ENCODE measurements around the gene CALN1.
"Not testable (repeated sequence)": the region's sequence is repeated elsewhere in the genome, so short reads cannot be mapped to it uniquely, and the experiment has no call there.

Gene CALN1

GRCh38 chr7:72078856-72079255, 333.3 kb downstream of the CALN1 start:
- Histone ChIP-seq H3K9ac (no peak overlapping the region), H3K9me3 (replicated peaks in 1 of 11) (peaks cover 0 to 15% (median 0%) of the 10 kb centered on the region in 11 experiments; a peak in 5 of 22 replicates), H3K36me3 (no peaks in the 10 kb centered on the region), H4K20me1 (no peaks in the 10 kb centered on the region), H3K4me2 (no peak overlapping the region), H3K4me3 (no peak overlapping the region), H3K27ac (no peak overlapping the region), H3K27me3 (no peaks in the 10 kb centered on the region), H3K4me1 (peaks cover 11 to 28% (median 16%) of the 10 kb centered on the region in 10 experiments; a peak in 19 of 20 replicates)
- no peak for TF ChIP-seq Cebpa-rat (IDR thresholded peaks at IDR 0.05)

- Histone ChIP-seq H3K4me1 (peaks cover 14 to 28% (median 17%) of the 10 kb centered on the region in 10 experiments; a peak in 19 of 20 replicates), H3K27me3 (no peaks in the 10 kb centered on the region), H3K9me3 (replicated peaks in 1 of 11) (peaks cover 0 to 15% (median 0%) of the 10 kb centered on the region in 11 experiments; a peak in 5 of 22 replicates), H3K4me3 (no peak overlapping the region), H3K36me3 (no peaks in the 10 kb centered on the region), H4K20me1 (no peaks in the 10 kb centered on the region), H3K27ac (no peak overlapping the region), H3K9ac (no peak overlapping the region), H3K4me2 (no peak overlapping the region)
- TF ChIP-seq Cebpa-rat (IDR thresholded peaks at IDR 0.05), result no peak
These were observed 333.8 kb downstream of the CALN1 start for GRCh38 chr7:72078301-72078700.

DNA sequence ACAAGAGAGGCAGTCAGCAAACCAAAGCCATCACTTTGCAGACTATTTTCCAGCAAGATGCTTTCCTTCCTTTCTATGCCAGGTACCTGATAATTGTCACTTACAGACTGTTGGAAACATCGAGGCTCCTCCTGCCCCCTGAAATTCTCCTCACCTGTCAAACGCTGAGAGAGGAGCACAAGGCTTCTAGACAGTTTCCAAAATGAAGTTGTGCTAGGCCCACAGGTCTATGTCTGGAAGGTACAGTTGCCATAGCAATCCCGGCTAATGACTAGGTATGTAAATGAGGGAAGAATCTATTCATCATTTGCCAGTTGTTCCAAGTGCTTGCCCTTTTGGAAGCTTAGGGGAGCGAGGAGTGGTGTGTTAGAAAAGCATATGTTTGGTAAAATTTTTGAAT, 334.4 kb downstream of the CALN1 start:
- Histone ChIP-seq H3K4me2 (no peak overlapping the region), H3K36me3 (no peaks in the 10 kb centered on the region), H3K27me3 (no peaks in the 10 kb centered on the region), H4K20me1 (no peaks in the 10 kb centered on the region), H3K27ac (no peak overlapping the region), H3K4me1 (peaks cover 14 to 28% (median 19%) of the 10 kb centered on the region in 10 experiments; a peak in 19 of 20 replicates), H3K9me3 (replicated peaks in 1 of 11) (peaks cover 0 to 15% (median 0%) of the 10 kb centered on the region in 11 experiments; a peak in 5 of 22 replicates), H3K4me3 (no peak overlapping the region), H3K9ac (no peak overlapping the region)
- no peak for TF ChIP-seq Cebpa-rat (IDR thresholded peaks at IDR 0.05)

- H3K4me2 ChIP-seq, result peak overlapping the region in 2 of 11 experiments; percentile 25 to 28; a peak in 2 of 22 replicates
- no peak for TF ChIP-seq Cebpa-rat (IDR thresholded peaks at IDR 0.05)
These were observed 339.2 kb downstream of the CALN1 start for GRCh38 chr7:72072901-72073300.

DNA sequence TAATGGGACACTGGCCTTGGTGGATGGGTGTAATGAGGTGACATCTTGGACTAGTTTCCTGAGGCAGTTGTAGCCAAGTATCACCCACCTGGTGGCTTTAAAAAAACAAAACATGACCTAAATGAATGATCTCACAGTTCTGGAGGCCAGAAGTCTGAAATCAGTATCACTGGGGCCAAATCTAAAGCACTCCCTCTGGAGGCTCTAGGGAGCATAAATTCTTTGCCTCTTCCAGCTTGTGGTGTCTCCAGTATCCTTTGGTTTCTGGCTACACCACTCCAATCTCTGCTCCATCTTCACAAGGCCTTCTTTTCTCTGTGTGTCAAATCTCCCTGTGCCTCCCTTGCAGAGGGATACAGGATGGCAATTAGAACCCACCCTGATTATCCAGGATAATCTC, 342.9 kb downstream of the CALN1 start:
- no peaks in the 10 kb centered on the region for H3K27me3 ChIP-seq
- no peak for TF ChIP-seq Cebpa-rat (IDR thresholded peaks at IDR 0.05)
- no peak overlapping the region for H3K9ac ChIP-seq
- no peak overlapping the region for H3K4me3 ChIP-seq
- peaks cover 5 to 18% (median 15%) of the 10 kb centered on the region in 11 experiments; a peak in 20 of 22 replicates for H3K9me3 ChIP-seq (replicated peaks in 1 of 11)
- no peaks in the 10 kb centered on the region for H4K20me1 ChIP-seq
- no peaks in the 10 kb centered on the region for H3K36me3 ChIP-seq
- no peak overlapping the region for H3K4me2 ChIP-seq
- peaks cover 0 to 8% (median 0%) of the 10 kb centered on the region in 10 experiments; a peak in 3 of 20 replicates for H3K4me1 ChIP-seq
- H3K27ac ChIP-seq, result no peak overlapping the region

More at GRCh38 chr7:72072901-72073300, 339.2 kb downstream of the CALN1 start:
- Histone ChIP-seq H3K27me3 (no peaks in the 10 kb centered on the region), H3K27ac (no peak overlapping the region), H4K20me1 (no peaks in the 10 kb centered on the region), H3K9ac (no peak overlapping the region), H3K4me1 (peaks cover 0 to 8% (median 0%) of the 10 kb centered on the region in 10 experiments; a peak in 3 of 20 replicates), H3K4me3 (no peak overlapping the region), H3K36me3 (no peaks in the 10 kb centered on the region), H3K9me3 (replicated peaks in 1 of 11) (peaks cover 11 to 32% (median 16%) of the 10 kb centered on the region in 11 experiments; a peak in 21 of 22 replicates)

DNA sequence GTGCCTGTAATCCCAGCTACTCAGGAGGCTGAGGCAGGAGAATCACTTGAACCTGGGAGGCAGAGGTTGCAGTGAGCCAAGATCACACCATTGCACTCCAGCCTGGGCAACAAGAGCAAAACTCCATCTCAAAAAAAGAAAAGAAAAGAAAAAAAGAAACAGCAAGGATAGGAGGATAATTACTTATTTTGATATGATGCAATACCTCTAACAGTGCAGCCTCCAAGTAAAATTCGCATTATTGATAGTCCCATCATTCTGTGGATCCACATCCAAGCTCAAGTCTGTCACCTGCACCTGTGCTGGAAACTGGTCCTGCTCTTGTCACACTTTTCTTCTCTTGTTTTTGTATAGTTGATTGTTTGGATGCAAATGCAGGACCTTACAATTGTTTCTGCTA, 346.4 kb downstream of the CALN1 start:
- not testable (repeated sequence) for H3K4me1 ChIP-seq, H3K4me2 ChIP-seq, H3K9ac ChIP-seq, H3K36me3 ChIP-seq, H3K27me3 ChIP-seq, H3K4me3 ChIP-seq, H3K27ac ChIP-seq, H4K20me1 ChIP-seq
- TF ChIP-seq Cebpa-rat (IDR thresholded peaks at IDR 0.05), result peak in 3 of 11 experiments; percentile 39 to 77 (median 48); a peak in 5 of 22 replicates
- H3K9me3 ChIP-seq (replicated peaks in 1 of 11), result peaks cover 1 to 22% (median 12%) of the 10 kb centered on the region in 11 experiments

DNA sequence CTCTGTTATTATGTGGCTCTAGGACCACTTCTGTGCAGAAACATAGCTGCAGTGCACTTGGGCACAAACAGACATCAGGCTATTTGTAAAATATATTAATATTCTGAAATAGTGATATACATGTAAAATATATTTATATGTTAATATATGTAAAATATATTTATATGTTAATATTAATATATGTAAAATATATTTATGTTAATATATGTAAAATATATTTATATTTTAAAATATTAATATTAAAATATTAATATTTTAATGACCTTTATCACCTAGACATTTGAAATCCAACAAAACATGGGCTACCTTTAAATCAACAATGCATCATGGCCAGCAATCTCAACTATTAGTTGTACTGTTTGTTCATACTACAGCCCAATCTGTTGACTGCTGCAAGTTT, 347.2 kb downstream of the CALN1 start:
- no peaks in the 10 kb centered on the region for H3K27me3 ChIP-seq
- peaks cover 0 to 13% (median 7%) of the 10 kb centered on the region in 10 experiments; a peak in 15 of 20 replicates for H3K4me1 ChIP-seq
- peaks cover 9 to 30% (median 21%) of the 10 kb centered on the region in 11 experiments for H3K9me3 ChIP-seq (replicated peaks in 1 of 11)
- no peak overlapping the region for H3K27ac ChIP-seq
- H3K9ac ChIP-seq, result no peak overlapping the region
- peaks cover 0 to 7% (median 0%) of the 10 kb centered on the region in 11 experiments; a peak in 2 of 22 replicates for H3K36me3 ChIP-seq
- no peak overlapping the region for H3K4me2 ChIP-seq
- TF ChIP-seq Cebpa-rat (IDR thresholded peaks at IDR 0.05), result no peak
- H4K20me1 ChIP-seq, result no peaks in the 10 kb centered on the region
- H3K4me3 ChIP-seq, result no peak overlapping the region

- peaks cover 7 to 29% (median 23%) of the 10 kb centered on the region in 10 experiments for H3K4me1 ChIP-seq
These were observed 348.8 kb downstream of the CALN1 start for GRCh38 chr7:72063330-72063729.

DNA sequence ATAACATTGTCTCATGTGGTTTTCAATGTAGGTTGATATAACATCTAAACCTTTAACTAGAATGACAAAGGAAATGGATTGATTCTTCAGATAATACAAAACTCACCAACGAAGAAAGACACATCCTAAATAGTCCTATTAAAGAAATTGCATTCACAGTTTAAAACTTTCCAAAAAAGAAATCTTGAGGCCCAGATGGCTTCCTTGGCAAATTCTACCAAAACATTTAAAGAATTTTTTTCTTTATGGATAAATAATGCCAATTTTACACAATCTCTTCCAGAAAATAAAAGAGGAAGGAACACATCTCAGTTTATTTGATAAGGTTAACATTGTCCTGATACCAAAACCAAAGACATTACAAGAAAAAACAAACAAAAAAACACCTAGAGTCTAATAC, 349.5 kb downstream of the CALN1 start:
- H3K36me3 ChIP-seq, result peaks cover 0 to 7% (median 0%) of the 10 kb centered on the region in 11 experiments; a peak in 2 of 22 replicates
- H3K27me3 ChIP-seq, result no peaks in the 10 kb centered on the region

More at GRCh38 chr7:72063330-72063729, 348.8 kb downstream of the CALN1 start:
- Histone ChIP-seq H3K36me3 (peaks cover 0 to 7% (median 0%) of the 10 kb centered on the region in 11 experiments; a peak in 2 of 22 replicates), H3K4me2 (no peak overlapping the region), H3K9ac (no peak overlapping the region), H3K9me3 (replicated peaks in 1 of 11) (peaks cover 9 to 34% (median 23%) of the 10 kb centered on the region in 11 experiments), H3K27me3 (no peaks in the 10 kb centered on the region), H3K27ac (no peak overlapping the region), H3K4me3 (no peak overlapping the region), H4K20me1 (no peaks in the 10 kb centered on the region)
- no peak for TF ChIP-seq Cebpa-rat (IDR thresholded peaks at IDR 0.05)

More for the DNA sequence above, 349.5 kb downstream of the CALN1 start:
- Histone ChIP-seq H3K9ac (no peak overlapping the region), H3K27ac (no peak overlapping the region), H3K9me3 (replicated peaks in 1 of 11) (peaks cover 9 to 34% (median 23%) of the 10 kb centered on the region in 11 experiments), H3K4me2 (no peak overlapping the region), H4K20me1 (no peaks in the 10 kb centered on the region), H3K4me3 (no peak overlapping the region), H3K4me1 (peaks cover 14 to 35% (median 29%) of the 10 kb centered on the region in 10 experiments)
- TF ChIP-seq Cebpa-rat (IDR thresholded peaks at IDR 0.05), result no peak
